Activated naive CD4-positive, alpha-beta T cell treated with anti-CD3 and anti-CD28 coated beads, Interleukin-2, amount 50 U/mL, for 72 hours (primary cell): ENCODE measurements around the gene TPBG. TPM values are rescaled to one million over a fixed set of nuclear protein-coding genes. Genes with fewer than 3 reads are reported as not detected.
"Not testable (repeated sequence)": the region's sequence is repeated elsewhere in the genome, so short reads cannot be mapped to it uniquely, and the experiment has no call there.

ENCODE experiments used
- ATAC-seq, 2 donors: fragments of 150-1000 bp; cut with Tn5 transposase; 2 replicates each; pipeline ENCODE4 v1.10.0; 2021; ENCODE audit warnings: mild to moderate bottlenecking in 2 of 2, moderate library complexity in 2 of 2
- DNase-seq, 2 donors: peaks; one replicate each; pipeline ENCODE4 v3.0.0; 2021 to 2022; ENCODE audit warnings: low spot score in 2 of 2
- H3K27ac Mint-ChIP-seq, 2 donors: one replicate each; pipeline ENCODE4 v1.8.0; 2022; ENCODE audit warnings: mild to moderate bottlenecking in 2 of 2, mixed read lengths in 2 of 2
- H3K36me3 Mint-ChIP-seq, 2 donors: one replicate each; pipeline ENCODE4 v1.8.0; 2022; ENCODE audit warnings: mixed read lengths in 2 of 2
- H3K9me3 Mint-ChIP-seq, 2 donors: one replicate each; pipeline ENCODE4 v1.8.0; 2022; ENCODE audit warnings: mixed read lengths in 2 of 2
- total RNA-seq, 2 donors: library from RNA; stranded (reverse); gene quantifications; one replicate each; pipeline ENCODE4 v1.2.3, GENCODE V29; 2022

TPBG gene
- total RNA-seq, 2 donors from 2014 or later, result 0.10 to 0.14 TPM

DNA sequence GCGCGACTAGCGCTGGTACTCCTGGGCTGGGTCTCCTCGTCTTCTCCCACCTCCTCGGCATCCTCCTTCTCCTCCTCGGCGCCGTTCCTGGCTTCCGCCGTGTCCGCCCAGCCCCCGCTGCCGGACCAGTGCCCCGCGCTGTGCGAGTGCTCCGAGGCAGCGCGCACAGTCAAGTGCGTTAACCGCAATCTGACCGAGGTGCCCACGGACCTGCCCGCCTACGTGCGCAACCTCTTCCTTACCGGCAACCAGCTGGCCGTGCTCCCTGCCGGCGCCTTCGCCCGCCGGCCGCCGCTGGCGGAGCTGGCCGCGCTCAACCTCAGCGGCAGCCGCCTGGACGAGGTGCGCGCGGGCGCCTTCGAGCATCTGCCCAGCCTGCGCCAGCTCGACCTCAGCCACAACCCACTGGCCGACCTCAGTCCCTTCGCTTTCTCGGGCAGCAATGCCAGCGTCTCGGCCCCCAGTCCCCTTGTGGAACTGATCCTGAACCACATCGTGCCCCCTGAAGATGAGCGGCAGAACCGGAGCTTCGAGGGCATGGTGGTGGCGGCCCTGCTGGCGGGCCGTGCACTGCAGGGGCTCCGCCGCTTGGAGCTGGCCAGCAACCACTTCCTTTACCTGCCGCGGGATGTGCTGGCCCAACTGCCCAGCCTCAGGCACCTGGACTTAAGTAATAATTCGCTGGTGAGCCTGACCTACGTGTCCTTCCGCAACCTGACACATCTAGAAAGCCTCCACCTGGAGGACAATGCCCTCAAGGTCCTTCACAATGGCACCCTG is 1.6 kb downstream of the TPBG start:
- no peak for DNase-seq
- Mint-ChIP-seq H3K9me3 (no peaks in the 10 kb centered on the region), H3K36me3 (peaks cover 6 to 14% of the 10 kb centered on the region in 2 donors), H3K27ac (no peak overlapping the region)
- peak; percentile 11 to 37 for ATAC-seq

DNA sequence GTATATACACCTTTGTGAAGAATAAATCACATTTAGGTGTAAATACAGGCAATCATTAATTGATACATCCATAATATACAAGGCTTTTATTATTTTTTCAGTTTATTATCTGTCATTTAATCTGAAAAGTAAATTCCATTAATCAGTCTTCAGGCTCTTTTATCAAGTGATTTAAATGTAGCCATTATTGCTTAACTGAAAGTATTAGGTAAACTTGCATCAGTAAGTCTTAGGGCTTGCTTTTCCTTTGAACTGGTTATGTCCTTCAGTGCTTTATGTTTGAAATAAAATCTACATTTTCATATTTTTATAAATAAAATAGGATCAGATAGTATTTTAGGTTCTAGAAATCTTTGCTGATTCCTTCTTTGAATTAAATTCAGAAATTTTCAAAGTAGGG is 4.1 kb downstream of the TPBG start:
- ATAC-seq, result no peak
- Mint-ChIP-seq H3K36me3 (peaks cover 6 to 14% of the 10 kb centered on the region in 2 donors), H3K9me3 (no peaks in the 10 kb centered on the region), H3K27ac (no peak overlapping the region)
- no peak for DNase-seq

DNA sequence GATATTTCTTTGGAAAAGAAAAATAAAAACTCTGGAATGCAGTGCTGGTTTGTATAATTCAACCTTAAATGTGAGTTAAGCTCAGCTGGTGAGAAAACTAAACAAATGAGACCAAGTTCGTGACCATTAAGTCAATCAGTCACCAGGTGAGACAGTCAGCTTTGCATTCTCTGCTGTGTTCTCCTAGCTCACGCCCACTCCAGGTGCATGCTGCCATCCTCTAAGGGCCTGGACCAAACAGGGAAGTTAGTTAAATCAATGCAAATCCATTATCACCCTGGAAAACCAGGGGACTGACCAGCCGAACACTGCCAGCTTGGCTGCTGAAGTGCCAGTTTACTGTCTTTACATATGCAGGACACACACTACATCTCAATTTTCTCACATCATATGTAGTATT is 7.2 kb downstream of the TPBG start:
- ATAC-seq (no peak), DNase-seq (no peak)
- no peak overlapping the region for H3K27ac Mint-ChIP-seq
- H3K9me3 Mint-ChIP-seq, result peaks cover 0 to 7% of the 10 kb centered on the region in 2 donors
- H3K36me3 Mint-ChIP-seq, result peaks cover under 1 to 4% of the 10 kb centered on the region in 2 donors

- Mint-ChIP-seq H3K27ac (no peak overlapping the region), H3K9me3 (peaks cover 0 to 8% of the 10 kb centered on the region in 2 donors), H3K36me3 (peaks cover 0 to under 1% of the 10 kb centered on the region in 2 donors)
- no peak for ATAC-seq
- no peak for DNase-seq
Observed at GRCh38 chr6:82371799-82372546, 8.4 kb downstream of the TPBG start.

GRCh38 chr6:82372656-82373055 is 9.0 kb downstream of the TPBG start:
- H3K27ac Mint-ChIP-seq, result no peak overlapping the region
- H3K9me3 Mint-ChIP-seq, result peaks cover 0 to 8% of the 10 kb centered on the region in 2 donors
- peaks cover 0 to 6% of the 10 kb centered on the region in 2 donors for H3K36me3 Mint-ChIP-seq
- ATAC-seq, result no peak
- DNase-seq, result no peak

- Mint-ChIP-seq H3K9me3 (peaks cover 0 to 8% of the 10 kb centered on the region in 2 donors), H3K36me3 (peaks cover 0 to 6% of the 10 kb centered on the region in 2 donors), H3K27ac (no peak overlapping the region)
- no peak for DNase-seq
- ATAC-seq, result no peak
Observed at GRCh38 chr6:82374516-82374915, 10.9 kb downstream of the TPBG start.

- Mint-ChIP-seq H3K9me3 (peaks cover 0 to 8% of the 10 kb centered on the region in 2 donors), H3K36me3 (peaks cover 0 to 6% of the 10 kb centered on the region in 2 donors), H3K27ac (no peak overlapping the region)
- ATAC-seq (no peak), DNase-seq (no peak)
Observed at GRCh38 chr6:82376636-82377035, 13.0 kb downstream of the TPBG start.

DNA sequence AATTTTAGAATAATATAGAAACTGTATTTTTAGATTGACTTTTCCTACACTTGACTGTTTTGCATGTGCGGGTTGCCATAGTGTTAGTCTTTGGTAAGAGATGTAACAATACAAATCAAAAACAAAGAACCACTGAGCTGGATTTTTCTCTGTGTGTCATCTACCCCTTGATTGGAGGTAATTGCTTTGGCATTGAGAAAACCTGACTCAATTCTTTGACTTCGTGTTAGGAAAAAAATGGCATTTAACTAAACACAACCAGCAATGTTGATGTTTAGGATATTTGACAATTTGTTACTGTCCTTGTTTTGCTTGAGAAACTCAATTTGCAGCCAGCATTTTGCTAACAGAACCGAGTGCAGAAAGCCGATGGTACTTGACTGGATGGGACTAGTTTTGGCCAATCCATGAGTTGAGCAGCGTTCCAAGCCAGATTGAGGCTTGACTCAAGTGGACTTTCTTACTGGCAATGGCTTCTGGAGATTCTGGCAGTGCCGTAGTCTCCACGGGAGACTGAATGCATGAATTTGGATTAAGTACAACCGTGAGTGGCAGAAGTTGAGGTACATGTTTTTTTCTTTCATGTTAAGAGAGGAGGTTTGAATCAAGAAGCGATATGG is 17.1 kb downstream of the TPBG start:
- H3K9me3 Mint-ChIP-seq, result peaks cover 0 to 2% of the 10 kb centered on the region in 2 donors
- H3K27ac Mint-ChIP-seq, result no peak overlapping the region
- peaks cover 0 to 6% of the 10 kb centered on the region in 2 donors for H3K36me3 Mint-ChIP-seq
- DNase-seq (no peak), ATAC-seq (no peak)

- no peak for ATAC-seq
- Mint-ChIP-seq H3K9me3 (no peaks in the 10 kb centered on the region), H3K27ac (no peak overlapping the region), H3K36me3 (peaks cover 0 to 6% of the 10 kb centered on the region in 2 donors)
- DNase-seq, result no peak
Observed at GRCh38 chr6:82381278-82381677, 17.7 kb downstream of the TPBG start.

GRCh38 chr6:82385102-82385501 is 21.5 kb downstream of the TPBG start:
- H3K27ac Mint-ChIP-seq, result no peak overlapping the region
- ATAC-seq (no peak), DNase-seq (no peak)
- no peaks in the 10 kb centered on the region for H3K36me3 Mint-ChIP-seq
- no peaks in the 10 kb centered on the region for H3K9me3 Mint-ChIP-seq

DNA sequence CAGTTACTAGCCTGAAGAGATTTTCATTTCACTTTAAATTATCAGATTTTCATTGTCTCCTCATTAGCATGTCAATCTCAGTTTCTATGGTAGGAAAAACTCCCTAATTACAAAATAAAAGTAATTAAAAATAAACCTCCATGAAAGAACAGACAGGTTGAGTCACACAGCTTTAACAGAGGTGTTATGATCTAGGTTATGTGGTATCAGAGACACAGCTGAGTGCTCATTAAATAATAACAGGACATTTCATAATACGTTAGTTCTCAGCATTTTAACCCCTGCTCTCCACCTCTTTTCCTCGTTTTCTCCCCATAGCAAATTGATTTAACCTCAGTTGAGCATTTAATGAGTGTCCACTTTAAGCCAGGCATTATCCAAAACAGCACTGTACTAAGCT is 21.9 kb downstream of the TPBG start:
- H3K9me3 Mint-ChIP-seq, result no peaks in the 10 kb centered on the region
- no peak overlapping the region for H3K27ac Mint-ChIP-seq
- no peak for ATAC-seq
- DNase-seq, result no peak
- no peaks in the 10 kb centered on the region for H3K36me3 Mint-ChIP-seq

- no peaks in the 10 kb centered on the region for H3K36me3 Mint-ChIP-seq
- no peaks in the 10 kb centered on the region for H3K9me3 Mint-ChIP-seq
- ATAC-seq (no peak), DNase-seq (no peak)
- no peak overlapping the region for H3K27ac Mint-ChIP-seq
Observed at GRCh38 chr6:82385961-82386360, 22.3 kb downstream of the TPBG start.

GRCh38 chr6:82394770-82395169 is 31.2 kb downstream of the TPBG start:
- not testable (repeated sequence) for DNase-seq, H3K36me3 Mint-ChIP-seq, ATAC-seq, H3K27ac Mint-ChIP-seq, H3K9me3 Mint-ChIP-seq

DNA sequence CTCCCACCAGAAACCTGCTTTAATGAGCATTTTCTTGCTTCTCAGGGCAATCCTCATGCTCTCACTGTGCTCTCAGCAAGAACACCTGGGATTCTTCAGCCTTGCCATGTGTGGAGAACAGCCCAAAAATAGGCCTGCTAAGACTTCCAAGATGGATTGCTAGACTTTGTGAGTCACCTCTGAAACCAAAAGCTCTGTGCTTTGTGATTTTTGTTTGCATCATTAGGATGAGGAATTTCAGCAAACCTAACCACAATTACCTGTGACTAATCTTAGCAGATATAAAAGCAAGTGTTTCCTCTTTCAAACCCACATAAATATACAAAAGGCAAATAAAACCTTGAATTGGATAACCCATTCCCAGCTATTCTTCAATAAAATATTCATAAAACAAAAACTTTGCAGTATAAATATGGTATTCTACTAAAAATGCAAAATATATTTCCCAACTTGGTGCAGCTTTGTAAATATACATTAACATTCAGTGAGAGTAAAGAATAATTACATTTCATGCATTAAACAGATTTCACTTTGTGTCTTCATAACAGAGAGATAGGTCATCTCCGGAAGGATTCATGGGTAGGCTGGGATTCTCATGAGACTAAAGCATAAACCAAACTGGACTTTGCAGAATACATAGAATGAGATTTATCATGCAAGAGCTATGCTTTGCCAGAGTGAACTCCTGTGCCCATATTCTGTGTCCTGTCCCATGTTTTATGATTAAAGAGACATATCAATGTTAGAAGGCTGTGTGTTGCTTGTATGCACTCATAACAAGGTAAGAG is 33.5 kb downstream of the TPBG start:
- ATAC-seq, result peak in 1 of 2 donors; percentile 26
- Mint-ChIP-seq H3K27ac (no peak overlapping the region), H3K36me3 (no peaks in the 10 kb centered on the region), H3K9me3 (peaks cover 0 to 4% of the 10 kb centered on the region in 2 donors)
- no peak for DNase-seq

DNA sequence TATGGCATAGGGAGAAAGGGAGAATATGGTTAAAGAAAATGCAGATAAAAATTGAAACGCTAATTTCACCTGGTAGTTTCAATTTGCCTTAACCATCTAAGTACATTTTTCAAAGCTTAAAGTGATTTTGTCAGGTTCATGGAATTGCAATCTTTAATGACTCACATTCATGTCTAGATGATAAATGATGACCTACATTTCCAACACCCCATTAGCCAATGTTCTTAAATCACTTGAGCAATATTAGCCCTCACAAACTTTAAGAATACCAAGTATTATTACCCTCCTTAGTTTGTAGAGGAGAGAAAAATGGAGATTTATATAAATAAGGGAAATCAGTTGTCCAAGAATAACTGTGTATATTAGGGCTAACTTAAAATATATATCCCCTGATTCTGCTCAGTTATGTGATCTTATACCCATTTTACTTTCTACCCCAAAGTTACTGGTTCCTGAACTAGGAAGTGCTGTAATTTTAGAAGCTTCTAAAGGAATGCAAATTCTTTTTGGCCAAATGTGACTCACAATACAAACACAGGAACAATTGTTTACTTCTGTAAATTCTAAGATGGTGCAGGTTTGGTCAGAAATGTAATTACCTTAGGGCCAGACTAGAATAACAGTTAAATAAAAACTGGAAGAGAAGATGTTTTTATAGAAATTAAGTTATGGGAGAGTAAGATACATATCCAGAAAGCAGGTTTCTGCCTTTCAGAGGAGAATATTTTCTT is 34.5 kb downstream of the TPBG start:
- Mint-ChIP-seq H3K9me3 (peaks cover 0 to 4% of the 10 kb centered on the region in 2 donors), H3K27ac (no peak overlapping the region), H3K36me3 (no peaks in the 10 kb centered on the region)
- ATAC-seq (no peak), DNase-seq (no peak)

GRCh38 chr6:82408952-82409431 is 45.4 kb downstream of the TPBG start:
- Mint-ChIP-seq H3K27ac (no peak overlapping the region), H3K36me3 (no peaks in the 10 kb centered on the region), H3K9me3 (peaks cover 0 to 5% of the 10 kb centered on the region in 2 donors)
- DNase-seq, result no peak
- ATAC-seq, result no peak
